HepG2 (cell line): ENCODE data around the gene PTPN18. TPM values are rescaled to one million over a fixed set of nuclear protein-coding genes. Genes with fewer than 3 reads are reported as not detected.

Source experiments
- ATF7-NPFF ChIP-seq: sonication (generic); formaldehyde crosslinking; IDR thresholded peaks from 2 replicates; pipeline ENCODE4 v1.8.1; 2023; ENCODE audit warnings: mild to moderate bottlenecking, low read depth, missing genetic modification reagents, moderate library complexity
- CCDC6 ChIP-seq: sonication (generic); formaldehyde crosslinking; IDR thresholded peaks from 2 replicates; pipeline ENCODE4 v1.8.1; 2022; ENCODE audit warnings: mild to moderate bottlenecking, missing genetic modification reagents, moderate library complexity
- CENPT ChIP-seq: sonication (generic); formaldehyde crosslinking; IDR thresholded peaks from 2 replicates; pipeline ENCODE4 v1.8.0; 2022; ENCODE audit warnings: low read depth, mild to moderate bottlenecking, moderate library complexity, missing genetic modification reagents
- EP300 ChIP-seq, 3 experiments: sonication (generic) in 1 of 3; formaldehyde crosslinking in 1 of 3; IDR thresholded peaks; 2 replicates each; pipeline versions ENCODE4 v1.5.1 to v1.6.1; 2011 to 2020; ENCODE audit warnings: low read depth in 2 of 3, low read length in 2 of 3, borderline replicate concordance in 1 of 3, improper control_type of control experiment in 1 of 3, mild to moderate bottlenecking in 1 of 3, missing genetic modification reagents in 1 of 3, moderate library complexity in 1 of 3
- FOXP1 ChIP-seq, 2 experiments: fragments of 450-650 bp in 1 of 2; IDR thresholded peaks; 2 replicates each; pipeline ENCODE4 v1.6.1; 2017 to 2018; ENCODE audit warnings: antibody characterized with exemption in 1 of 2
- HOXD1 ChIP-seq: sonication (generic); formaldehyde crosslinking; IDR thresholded peaks from 2 replicates; pipeline ENCODE4 v1.5.0; 2020; ENCODE audit warnings: missing genetic modification reagents
- IRF9 ChIP-seq: sonication (generic); formaldehyde crosslinking; IDR thresholded peaks from 2 replicates; pipeline ENCODE4 v1.8.0; 2022; ENCODE audit warnings: missing genetic modification reagents, mild to moderate bottlenecking, borderline replicate concordance
- IRX3 ChIP-seq: sonication (generic); formaldehyde crosslinking; IDR thresholded peaks from 2 replicates; pipeline ENCODE4 v1.8.1; 2023; ENCODE audit warnings: mild to moderate bottlenecking, low read depth, missing genetic modification reagents, borderline replicate concordance
- JUN ChIP-seq: sonication (generic); formaldehyde crosslinking; IDR thresholded peaks from 2 replicates; pipeline ENCODE4 v1.4.0; 2020; ENCODE audit warnings: mild to moderate bottlenecking, missing genetic modification reagents
- KDM2A ChIP-seq: sonication (generic); formaldehyde crosslinking; IDR thresholded peaks from 2 replicates; pipeline ENCODE4 v1.4.0; 2020; ENCODE audit warnings: low read depth, missing genetic modification reagents, borderline replicate concordance
- MXD4 ChIP-seq: IDR thresholded peaks from 2 replicates; pipeline ENCODE4 v1.6.1; 2016; ENCODE audit warnings: mild to moderate bottlenecking, missing biosample characterization, missing genetic modification reagents
- NFE2 ChIP-seq: sonication (generic); formaldehyde crosslinking; IDR thresholded peaks from 2 replicates; pipeline ENCODE4 v1.4.0; 2020; ENCODE audit warnings: missing genetic modification reagents
- NFIB ChIP-seq: sonication (generic); formaldehyde crosslinking; IDR thresholded peaks from 2 replicates; pipeline ENCODE4 v1.9.0; 2021; ENCODE audit warnings: missing genetic modification reagents, mild to moderate bottlenecking, borderline replicate concordance
- PHF20 ChIP-seq: sonication (generic); formaldehyde crosslinking; IDR thresholded peaks from 2 replicates; pipeline ENCODE4 v1.5.0; 2020; ENCODE audit warnings: mild to moderate bottlenecking, missing genetic modification reagents
- PRPF4 ChIP-seq: fragments of 200-400 bp; formaldehyde crosslinking; IDR thresholded peaks from 2 replicates; pipeline ENCODE4 v1.6.1; 2016; ENCODE audit warnings: low read length, low read depth; ENCODE audit not compliant: poor library complexity, severe bottlenecking
- SNRNP70 ChIP-seq: fragments of 200-400 bp; formaldehyde crosslinking; IDR thresholded peaks from 2 replicates; pipeline ENCODE4 v1.6.1; 2017; ENCODE audit warnings: mild to moderate bottlenecking, low read depth, low read length, moderate library complexity
- SOX6 ChIP-seq, 2 experiments: fragments of 450-650 bp in 1 of 2; sonication (generic) in 1 of 2; formaldehyde crosslinking in 1 of 2; IDR thresholded peaks; 2 replicates each; pipeline versions ENCODE4 v1.4.0 to v1.6.1; 2017 to 2020; ENCODE audit warnings: antibody characterized with exemption in 1 of 2, mild to moderate bottlenecking in 1 of 2, missing genetic modification reagents in 1 of 2
- STAT6 ChIP-seq: sonication (generic); formaldehyde crosslinking; IDR thresholded peaks from 2 replicates; pipeline ENCODE4 v1.4.0; 2020; ENCODE audit warnings: missing genetic modification reagents, mild to moderate bottlenecking, borderline replicate concordance
- SYNCRIP ChIP-seq: fragments of 200-400 bp; formaldehyde crosslinking; IDR thresholded peaks from 2 replicates; pipeline ENCODE4 v1.6.1; 2018; ENCODE audit warnings: mild to moderate bottlenecking, low read depth, low read length; ENCODE audit not compliant: insufficient read depth
- ZBTB3 ChIP-seq: sonication (generic); formaldehyde crosslinking; IDR thresholded peaks from 2 replicates; pipeline ENCODE4 v1.4.0; 2020; ENCODE audit warnings: low read depth, mild to moderate bottlenecking, moderate library complexity, missing genetic modification reagents, borderline replicate concordance
- ZEB1 ChIP-seq: IDR thresholded peaks from 2 replicates; pipeline ENCODE4 v1.6.1; 2012; ENCODE audit warnings: mild to moderate bottlenecking, low read depth, inconsistent platforms; ENCODE audit not compliant: insufficient replicate concordance
- ZFYVE20 ChIP-seq: sonication (generic); formaldehyde crosslinking; IDR thresholded peaks from 2 replicates; pipeline ENCODE4 v1.8.0; 2023; ENCODE audit warnings: low read depth, mild to moderate bottlenecking, moderate library complexity, missing genetic modification reagents, borderline replicate concordance
- ZNF382 ChIP-seq: sonication (generic); formaldehyde crosslinking; IDR thresholded peaks from 2 replicates; pipeline ENCODE4 v1.5.0; 2020; ENCODE audit warnings: missing genetic modification reagents, mild to moderate bottlenecking, borderline replicate concordance
- ZNF547 ChIP-seq: sonication (generic); formaldehyde crosslinking; IDR thresholded peaks from 2 replicates; pipeline ENCODE4 v1.5.1; 2020; ENCODE audit warnings: mild to moderate bottlenecking, missing genetic modification reagents
- ZNF720 ChIP-seq: sonication (generic); formaldehyde crosslinking; IDR thresholded peaks from 2 replicates; pipeline ENCODE4 v1.4.0; 2020; ENCODE audit warnings: missing genetic modification reagents
- ZNF740 ChIP-seq: sonication (generic); formaldehyde crosslinking; IDR thresholded peaks from 2 replicates; pipeline ENCODE4 v1.4.0; 2020; ENCODE audit warnings: missing genetic modification reagents
- ZNF775 ChIP-seq: sonication (generic); formaldehyde crosslinking; IDR thresholded peaks from 2 replicates; pipeline ENCODE4 v1.4.0; 2020; ENCODE audit warnings: missing genetic modification reagents, mild to moderate bottlenecking, moderate library complexity, borderline replicate concordance
- polyA plus RNA-seq, 8 experiments: library from polyadenylated mRNA; depleted of rRNA in 3 of 8; stranded (reverse) in 7 of 8; unstranded in 1 of 8; fragments of >200 nt; fragmentation: Illumina TruSeq in 4 of 8; extraction: Trizol in 4 of 8; gene quantifications; 2 replicates each; pipeline versions ENCODE4 v1.2.1 to v1.2.3, GENCODE V29; 2011 to 2016; ENCODE audit warnings: low read depth in 4 of 8, missing spikeins in 1 of 8, mixed read lengths in 1 of 8; ENCODE audit not compliant: insufficient read depth in 1 of 8
- total RNA-seq, 5 experiments: library from RNA; depleted of rRNA; stranded (reverse); fragments of >200 nt; fragmentation: Illumina TruSeq; extraction: Trizol; gene quantifications; 2 replicates each; pipeline ENCODE4 v1.2.3, GENCODE V29; 2016; ENCODE audit warnings: low read depth in 1 of 5

Gene PTPN18
- total and polyA plus RNA-seq, 2 of the 13 experiments (the other 11 are each of a cell fraction or from before 2014, with no cell fraction given), result 14.8 to 39.6 TPM

- TF ChIP-seq ZEB1 (no peak), HOXD1 (no peak), STAT6 (CRISPR knock-in tag) (no peak), JUN (peak; percentile 29), PRPF4 (no peak), ZNF775 (CRISPR knock-in tag) (no peak), ZNF740 (no peak), CENPT (no peak), ZNF547 (CRISPR knock-in tag) (no peak), IRF9 (CRISPR knock-in tag) (peak; percentile 50; the same call in 1 of the 2 replicates), ATF7-NPFF (no peak), KDM2A (CRISPR knock-in tag) (no peak; the same call in 1 of the 2 replicates), PHF20 (peak; percentile 53), NFE2 (CRISPR knock-in tag) (no peak), FOXP1 (IDR thresholded peaks at IDR 0.05) (no peak), FOXP1 (CRISPR knock-in tag; IDR thresholded peaks at IDR 0.05) (no peak), CCDC6 (CRISPR knock-in tag) (no peak), SNRNP70 (no peak), ZFYVE20 (CRISPR knock-in tag) (no peak), SOX6 (IDR thresholded peaks at IDR 0.05) (no peak), SOX6 (CRISPR knock-in tag; IDR thresholded peaks at IDR 0.05) (no peak), ZNF382 (CRISPR knock-in tag) (no peak), SYNCRIP (no peak), IRX3 (CRISPR knock-in tag) (no peak), ZNF720 (CRISPR knock-in tag) (no peak), ZBTB3 (CRISPR knock-in tag) (no peak), NFIB (CRISPR knock-in tag) (no peak), MXD4 (CRISPR knock-in tag) (peak; percentile 60; the same call in 1 of the 2 replicates), EP300 (IDR thresholded peaks at IDR 0.05; ENCODE audit: low read depth in 2 of 2, low read length in 2 of 2) (no peak), EP300 (CRISPR knock-in tag; IDR thresholded peaks at IDR 0.05; ENCODE audit: borderline replicate concordance) (no peak)
These were observed 13.8 kb upstream of the PTPN18 start (continued) for GRCh38 chr2:130342020-130342532.
